H1 (cell line): ENCODE results near the gene SBNO2.

Source experiments
- CTCF ChIP-seq, 3 experiments: IDR thresholded peaks; 1 replicate in 2 of 3; 2 replicates in 1 of 3; pipeline versions ENCODE4 v1.5.1 to v1.6.1; 2011; ENCODE audit warnings: low read length in 3 of 3, mild to moderate bottlenecking in 3 of 3, inconsistent platforms in 2 of 3, low read depth in 1 of 3, moderate library complexity in 1 of 3; ENCODE audit not compliant: insufficient read depth in 1 of 3; ENCODE audit errors: control extremely low read depth in 1 of 3
- EGR1 ChIP-seq: IDR thresholded peaks from 2 replicates; pipeline ENCODE4 v1.6.1; 2011; ENCODE audit warnings: low read depth, low read length, borderline replicate concordance
- FOSL1 ChIP-seq: IDR thresholded peaks from 2 replicates; pipeline ENCODE4 v1.6.1; 2011; ENCODE audit warnings: mild to moderate bottlenecking, low read depth, low read length, moderate library complexity; ENCODE audit not compliant: insufficient read depth
- HDAC2 ChIP-seq, 2 experiments: fragments of 300-600 bp in 1 of 2; sonication (generic) in 1 of 2; IDR thresholded peaks; 2 replicates each; pipeline ENCODE4 v1.6.1; 2011 to 2012; ENCODE audit warnings: low read depth in 2 of 2, low read length in 2 of 2, mild to moderate bottlenecking in 2 of 2, moderate library complexity in 2 of 2, borderline replicate concordance in 1 of 2, inconsistent platforms in 1 of 2
- MAFK ChIP-seq: IDR thresholded peaks from 2 replicates; pipeline ENCODE4 v1.6.1; 2012; ENCODE audit warnings: low read depth, mild to moderate bottlenecking, improper control_type of control experiment, low read length
- PHF8 ChIP-seq: fragments of 200-600 bp; sonication (generic); conservative IDR thresholded peaks from 2 replicates; pipeline ENCODE4 v1.7.1; 2012; ENCODE audit warnings: low read depth, mild to moderate bottlenecking, inconsistent platforms, low read length, moderate library complexity
- SIN3A ChIP-seq, 2 experiments: IDR thresholded peaks in 1 of 2; conservative IDR thresholded peaks in 1 of 2; 2 replicates each; pipeline ENCODE4 v1.6.1; 2011 to 2012; ENCODE audit warnings: low read length in 2 of 2, improper control_type of control experiment in 1 of 2, low read depth in 1 of 2, mild to moderate bottlenecking in 1 of 2
- TEAD4 ChIP-seq: IDR thresholded peaks from 2 replicates; pipeline ENCODE4 v1.6.1; 2012; ENCODE audit warnings: low read depth, low read length, inconsistent platforms, mixed read lengths

GRCh38 chr19:1101337-1101698 is 72.8 kb downstream of the SBNO2 start:
- TF ChIP-seq CTCF (IDR thresholded peaks at IDR 0.05; ENCODE audit: control extremely low read depth in 1 of 3, insufficient read depth in 1 of 3, low read depth in 1 of 3, low read length in 3 of 3) (no peak), EGR1 (no peak), MAFK (no peak), SIN3A (conservative IDR thresholded peaks at IDR 0.05 in 1 of 2, IDR thresholded peaks at IDR 0.05 in 1 of 2; ENCODE audit: low read depth in 1 of 2, low read length in 2 of 2) (no peak), HDAC2 (IDR thresholded peaks at IDR 0.05; ENCODE audit: borderline replicate concordance in 1 of 2, low read depth in 2 of 2, low read length in 2 of 2) (no peak), FOSL1 (no peak), TEAD4 (no peak), PHF8 (no peak)
